CMK (cell line): ENCODE measurements around the gene NDUFB8.

Source experiments
- DNase-seq: peaks from one replicate; pipeline ENCODE4 v3.0.0-alpha.2; 2010; ENCODE audit warnings: low read depth

Gene NDUFB8

GRCh38 chr10:100506596-100507356 is 22.9 kb downstream of the NDUFB8 start:
- no peak for DNase-seq

GRCh38 chr10:100505164-100505563 is 24.5 kb downstream of the NDUFB8 start:
- DNase-seq, result no peak

GRCh38 chr10:100504096-100504495 is 25.6 kb downstream of the NDUFB8 start:
- no peak for DNase-seq

DNA sequence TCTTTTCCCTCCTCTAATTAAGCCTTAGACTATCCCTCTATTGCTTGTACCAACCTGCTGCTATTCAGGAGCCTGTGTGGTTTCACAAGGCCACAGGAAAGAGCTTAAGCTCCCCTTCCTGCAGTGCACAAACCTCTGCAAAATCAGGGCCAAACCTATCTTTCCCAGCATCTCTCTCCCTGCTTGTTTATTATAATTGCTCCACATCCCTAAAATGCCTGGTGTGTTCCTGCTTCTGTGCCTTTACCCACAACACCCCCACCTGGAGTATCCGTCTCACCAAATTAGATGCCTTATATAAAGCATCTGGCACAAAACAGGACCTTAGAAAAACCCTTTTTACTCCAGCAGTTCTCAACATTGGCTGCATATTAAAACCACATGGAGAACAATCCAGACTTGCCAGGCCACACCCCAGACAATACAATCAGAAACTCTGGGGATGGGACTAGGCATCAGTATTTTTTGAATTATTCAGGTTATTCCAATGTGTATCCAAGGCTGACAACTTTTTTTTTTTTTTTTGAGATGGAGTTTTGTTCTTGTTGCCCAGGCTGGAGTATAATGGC is 26.7 kb downstream of the NDUFB8 start:
- no peak for DNase-seq

DNA sequence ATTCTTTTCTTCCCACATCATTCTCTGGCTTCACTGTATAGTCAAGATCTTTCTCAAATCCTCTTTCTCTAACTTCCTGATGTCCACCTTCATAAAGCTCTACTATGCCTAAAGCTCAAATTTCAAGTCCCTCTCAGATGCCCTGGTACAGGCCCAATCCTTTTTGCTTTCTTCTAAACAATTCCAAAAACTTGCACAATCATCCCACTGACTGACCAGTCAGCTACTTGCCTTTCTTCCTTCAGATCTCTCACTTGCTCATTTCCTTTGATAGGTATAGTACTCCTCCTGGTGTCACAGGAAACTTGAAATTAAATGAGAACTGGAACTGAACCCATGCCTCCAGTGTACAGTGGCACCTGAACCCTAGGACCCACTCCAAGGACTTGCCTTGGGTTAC is 28.2 kb downstream of the NDUFB8 start:
- no peak for DNase-seq

DNA sequence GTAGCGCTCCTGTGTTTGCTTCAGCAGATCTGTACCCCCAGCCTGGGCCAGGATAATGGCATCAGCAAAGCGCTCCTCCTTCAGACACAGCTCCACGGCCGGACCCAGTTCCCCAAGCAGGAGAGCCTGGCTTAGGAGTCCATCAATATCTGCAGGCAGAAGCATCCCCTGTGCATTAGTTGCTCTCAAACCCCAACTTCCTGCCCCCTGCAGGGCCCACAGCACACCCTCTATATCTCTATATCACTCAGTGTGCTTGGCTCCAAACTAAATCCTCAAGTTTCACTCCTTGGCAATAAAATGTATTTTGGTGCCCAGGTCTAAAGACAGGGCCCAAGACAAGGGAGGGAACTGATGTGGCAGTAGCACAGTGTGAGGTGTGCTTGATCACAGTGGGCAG is 31.6 kb downstream of the NDUFB8 start:
- no peak for DNase-seq

DNA sequence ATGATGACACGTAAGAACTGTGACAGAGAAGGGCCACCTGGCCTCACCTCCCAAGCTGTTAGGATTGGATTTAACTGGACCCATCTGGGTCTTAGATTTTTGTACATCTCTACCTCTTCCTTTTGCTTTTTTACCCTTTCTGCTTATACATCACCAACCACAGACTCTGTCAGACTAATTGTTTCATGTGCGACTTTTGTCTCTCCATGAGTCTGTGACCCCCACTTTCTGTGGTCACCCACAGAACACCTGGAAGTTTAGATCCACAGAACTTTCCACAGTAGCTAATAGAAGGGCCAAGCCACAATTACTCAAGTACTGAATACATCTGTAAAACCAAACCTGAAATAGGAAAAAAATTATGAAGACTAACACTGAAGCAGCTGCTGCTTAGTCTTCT is 33.1 kb downstream of the NDUFB8 start:
- no peak for DNase-seq

- DNase-seq, result no peak
Observed at GRCh38 chr10:100490531-100490930, 39.1 kb downstream of the NDUFB8 start.

GRCh38 chr10:100489396-100489795 is 40.3 kb downstream of the NDUFB8 start:
- DNase-seq, result no peak

- no peak for DNase-seq
Observed at GRCh38 chr10:100487529-100487928, 42.1 kb downstream of the NDUFB8 start.

DNA sequence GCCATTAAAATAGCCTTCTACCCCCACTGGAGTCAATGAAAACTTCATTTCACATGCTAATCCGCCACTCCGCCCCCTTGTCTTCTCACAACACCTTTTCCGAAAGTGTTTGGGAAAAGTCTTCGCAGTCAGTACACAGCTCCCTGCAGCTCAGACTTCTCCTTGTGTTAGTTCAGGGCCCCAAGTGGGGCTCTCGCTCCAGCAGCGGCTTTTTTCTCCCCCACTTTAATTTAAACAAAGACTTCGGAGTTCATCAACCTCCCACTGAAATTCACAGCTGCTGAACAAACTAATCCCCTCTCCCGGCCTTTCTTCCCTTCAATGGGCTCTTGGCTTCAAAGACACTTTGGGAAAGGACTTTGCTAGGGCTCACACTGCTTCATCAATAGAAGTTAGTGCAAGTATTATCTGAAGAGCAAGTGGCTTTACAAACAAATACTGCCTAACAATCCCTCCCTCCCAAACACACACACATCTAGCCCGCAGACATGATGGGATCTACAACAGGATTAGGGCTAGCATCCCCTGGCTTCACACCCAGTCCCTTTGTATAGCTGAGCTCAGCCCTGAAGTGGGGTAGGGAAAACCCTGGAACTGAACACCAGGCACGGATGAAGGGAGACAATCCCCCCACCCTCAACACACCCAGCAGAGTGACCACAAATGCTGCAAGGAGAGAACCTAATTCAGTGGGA is 43.7 kb downstream of the NDUFB8 start:
- no peak for DNase-seq

GRCh38 chr10:100485366-100485765 is 44.3 kb downstream of the NDUFB8 start:
- no peak for DNase-seq

DNA sequence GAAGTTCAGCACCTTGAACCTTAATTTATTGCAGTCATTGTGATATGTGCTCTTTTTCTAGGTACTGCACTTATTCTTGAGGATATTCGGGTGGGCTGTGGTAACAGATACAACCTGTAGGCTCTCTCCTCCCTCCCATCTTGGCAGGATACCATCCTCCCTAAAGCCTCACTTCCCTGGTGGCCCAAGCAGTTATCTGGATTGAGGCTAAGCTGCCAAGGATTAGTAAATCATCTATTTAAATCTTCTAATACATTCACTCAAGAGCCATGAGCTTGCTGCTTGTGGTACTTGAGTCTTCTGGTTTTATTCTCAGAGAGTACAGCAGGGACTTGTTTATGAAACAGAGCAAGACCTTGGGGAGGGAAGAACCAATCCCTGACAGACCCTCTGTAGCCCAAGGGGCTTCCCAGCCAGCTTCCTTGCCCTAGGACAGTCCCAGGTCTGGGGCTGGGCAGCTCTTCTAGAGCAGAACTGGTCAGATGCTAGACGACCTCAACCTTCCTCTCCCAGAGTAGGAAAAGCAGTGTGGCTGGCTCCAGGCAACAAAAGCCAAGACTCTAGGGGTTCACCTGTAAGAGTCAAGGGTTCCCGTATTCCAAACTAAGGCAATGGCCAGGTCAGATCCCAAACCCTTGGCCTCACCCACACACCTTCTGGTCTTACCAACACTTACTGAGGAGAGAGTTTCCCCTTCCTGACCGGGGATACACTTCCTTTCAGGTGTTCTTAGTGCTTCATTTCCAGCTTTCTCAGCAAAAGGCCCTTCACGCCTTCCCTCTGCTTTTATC is 45.6 kb downstream of the NDUFB8 start:
- no peak for DNase-seq

DNA sequence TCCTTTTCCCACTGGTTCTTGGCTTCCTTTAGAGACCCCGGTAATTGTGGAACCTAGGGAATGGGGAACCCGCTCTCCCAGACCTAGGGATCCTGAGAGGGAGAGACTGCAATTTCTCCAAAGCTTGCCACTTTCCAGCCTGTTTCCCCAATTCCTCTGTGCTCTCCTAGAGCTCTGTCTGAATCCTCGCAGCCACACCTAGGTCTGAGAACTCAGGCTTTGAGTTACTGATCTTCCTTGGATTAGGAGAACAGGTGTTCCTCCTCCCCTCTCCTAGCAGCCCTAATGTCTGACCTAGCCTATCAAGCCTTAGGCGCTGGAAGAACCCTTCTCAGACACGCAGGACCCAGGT is 46.9 kb downstream of the NDUFB8 start:
- DNase-seq, result no peak

DNA sequence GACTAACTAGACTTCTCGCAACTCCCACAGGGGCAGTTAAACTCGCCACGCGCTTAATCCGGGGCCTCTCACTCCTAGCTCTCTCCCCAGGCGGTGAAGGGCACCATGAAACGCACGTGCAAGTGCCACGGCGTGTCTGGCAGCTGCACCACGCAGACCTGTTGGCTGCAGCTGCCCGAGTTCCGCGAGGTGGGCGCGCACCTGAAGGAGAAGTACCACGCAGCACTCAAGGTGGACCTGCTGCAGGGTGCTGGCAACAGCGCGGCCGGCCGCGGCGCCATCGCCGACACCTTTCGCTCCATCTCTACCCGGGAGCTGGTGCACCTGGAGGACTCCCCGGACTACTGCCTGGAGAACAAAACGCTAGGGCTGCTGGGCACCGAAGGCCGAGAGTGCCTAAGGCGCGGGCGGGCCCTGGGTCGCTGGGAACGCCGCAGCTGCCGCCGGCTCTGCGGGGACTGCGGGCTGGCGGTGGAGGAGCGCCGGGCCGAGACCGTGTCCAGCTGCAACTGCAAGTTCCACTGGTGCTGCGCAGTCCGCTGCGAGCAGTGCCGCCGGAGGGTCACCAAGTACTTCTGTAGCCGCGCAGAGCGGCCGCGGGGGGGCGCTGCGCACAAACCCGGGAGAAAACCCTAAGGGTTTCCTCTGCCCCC is 47.4 kb downstream of the NDUFB8 start:
- no peak for DNase-seq

DNA sequence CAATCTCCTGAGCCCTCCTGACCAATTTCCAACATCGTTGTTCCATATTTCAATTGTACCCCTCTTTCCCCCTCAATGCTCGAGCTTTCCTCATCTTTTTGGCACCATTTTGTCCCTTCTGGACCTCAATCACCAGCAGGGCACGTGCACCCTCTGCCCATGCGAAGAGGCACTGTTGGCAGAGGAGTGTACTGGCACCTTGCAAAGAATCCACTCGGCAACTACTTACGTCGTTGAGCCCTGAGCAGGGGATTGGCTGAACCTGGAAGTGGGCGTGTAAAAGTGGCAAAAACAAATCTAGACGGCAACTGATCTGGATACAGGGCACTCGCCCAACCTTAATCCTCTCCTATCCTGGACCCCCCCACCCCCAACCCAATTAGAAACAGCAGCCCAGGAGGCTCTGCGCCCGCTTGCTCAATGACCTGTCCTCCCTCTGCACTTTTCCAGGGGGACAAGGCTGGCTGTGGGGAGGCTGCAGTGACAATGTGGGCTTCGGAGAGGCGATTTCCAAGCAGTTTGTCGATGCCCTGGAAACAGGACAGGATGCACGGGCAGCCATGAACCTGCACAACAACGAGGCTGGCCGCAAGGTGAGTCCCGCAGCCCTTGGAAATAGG is 48.1 kb downstream of the NDUFB8 start:
- DNase-seq, result peak; percentile 41

GRCh38 chr10:100480002-100480401 is 49.7 kb downstream of the NDUFB8 start:
- no peak for DNase-seq

DNA sequence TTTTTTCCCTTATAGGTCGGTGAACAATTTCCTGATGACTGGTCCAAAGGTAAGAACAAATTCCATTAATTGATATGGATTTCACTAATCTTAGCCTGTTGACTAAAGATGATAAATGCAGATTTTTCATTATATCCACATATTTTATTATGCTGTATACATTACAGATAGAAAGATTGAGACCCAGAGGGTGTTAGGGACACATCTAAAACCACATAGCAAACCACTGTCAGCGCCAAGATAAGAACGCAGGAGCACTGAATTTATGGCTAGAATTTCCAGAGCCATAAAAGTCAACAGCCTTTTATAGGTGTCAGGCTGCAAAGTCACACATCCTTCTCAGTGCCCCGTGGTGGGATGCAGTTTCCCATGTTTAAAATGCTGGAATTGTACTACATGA is 50.6 kb downstream of the NDUFB8 start:
- no peak for DNase-seq

- DNase-seq, result no peak
Observed at GRCh38 chr10:100477970-100478369, 51.7 kb downstream of the NDUFB8 start.
